ENCODE results near the gene CYP4A11.
"Not testable (repeated sequence)": the region's sequence is repeated elsewhere in the genome, so short reads cannot be mapped to it uniquely, and the experiment has no call there.

The CYP4A11 gene, protein sequence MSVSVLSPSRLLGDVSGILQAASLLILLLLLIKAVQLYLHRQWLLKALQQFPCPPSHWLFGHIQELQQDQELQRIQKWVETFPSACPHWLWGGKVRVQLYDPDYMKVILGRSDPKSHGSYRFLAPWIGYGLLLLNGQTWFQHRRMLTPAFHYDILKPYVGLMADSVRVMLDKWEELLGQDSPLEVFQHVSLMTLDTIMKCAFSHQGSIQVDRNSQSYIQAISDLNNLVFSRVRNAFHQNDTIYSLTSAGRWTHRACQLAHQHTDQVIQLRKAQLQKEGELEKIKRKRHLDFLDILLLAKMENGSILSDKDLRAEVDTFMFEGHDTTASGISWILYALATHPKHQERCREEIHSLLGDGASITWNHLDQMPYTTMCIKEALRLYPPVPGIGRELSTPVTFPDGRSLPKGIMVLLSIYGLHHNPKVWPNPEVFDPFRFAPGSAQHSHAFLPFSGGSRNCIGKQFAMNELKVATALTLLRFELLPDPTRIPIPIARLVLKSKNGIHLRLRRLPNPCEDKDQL

DNA sequence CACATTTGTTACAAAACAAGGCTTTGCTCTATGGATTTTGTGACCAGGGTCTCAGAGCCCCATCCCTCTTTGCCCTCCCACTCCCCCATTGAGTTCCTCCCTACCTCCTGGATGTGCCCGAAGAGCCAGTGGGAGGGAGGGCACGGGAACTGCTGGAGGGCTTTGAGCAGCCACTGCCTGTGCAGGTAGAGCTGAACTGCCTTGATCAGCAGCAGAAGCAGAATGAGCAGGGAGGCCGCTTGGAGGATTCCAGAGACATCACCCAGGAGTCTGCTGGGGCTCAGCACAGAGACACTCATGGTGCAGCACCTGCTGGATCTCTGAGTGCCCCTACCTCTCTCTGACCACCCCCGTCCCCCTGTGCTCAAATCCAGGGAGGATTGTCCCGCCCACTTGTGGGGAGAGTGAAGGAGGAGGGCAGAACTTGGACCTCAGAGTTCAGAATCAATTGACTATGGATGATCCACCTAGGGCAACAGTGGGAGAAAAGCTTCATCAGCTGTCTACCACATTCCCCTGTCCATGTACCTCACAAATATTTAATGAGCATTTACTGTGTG is at the start of gene CYP4A11:
TSS of gene CYP4A11 (minus strand) at position 342 of the 560 bp plus-strand sequence. CDS start at position 299, 43 bp downstream.
- no peak within 1 kb of the TSS for H3K27ac Mint-ChIP-seq

DNA sequence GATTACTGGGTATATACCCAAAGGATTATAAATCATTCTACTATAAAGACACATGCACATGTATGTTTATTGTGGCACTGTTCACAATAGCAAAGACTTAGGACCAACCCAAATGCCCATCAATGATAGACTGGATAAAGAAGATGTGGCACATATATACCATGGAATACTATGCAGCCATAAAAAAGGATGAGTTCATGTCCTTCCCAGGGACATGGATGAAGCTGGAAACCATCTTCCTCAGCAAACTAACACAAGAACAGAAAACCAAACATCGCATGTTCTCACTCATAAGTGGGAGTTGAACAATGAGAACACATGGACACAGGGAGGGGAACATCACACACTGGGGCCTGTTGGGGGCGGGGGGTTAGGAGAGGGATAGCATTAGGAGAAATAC is 49.3 kb upstream of the CYP4A11 start:
- H3K36me3 Mint-ChIP-seq (ENCODE audit: low read depth); H3K4me3 Mint-ChIP-seq; H3K27ac Mint-ChIP-seq; H3K9me3 Mint-ChIP-seq; H3K4me1 Mint-ChIP-seq (ENCODE audit: low read depth); DNase-seq (ENCODE audit: low spot score): not testable (repeated sequence)
- peaks cover 15% of the 10 kb centered on the region for H3K27me3 Mint-ChIP-seq (ENCODE audit: low read depth)

More for the DNA sequence above, at the start of gene CYP4A11:
- Mint-ChIP-seq H3K4me1 (ENCODE audit: low read depth) (no peaks in the 10 kb centered on the region), H3K27me3 (ENCODE audit: low read depth) (peaks cover 9% of the 10 kb centered on the region), H3K4me3 (no peak within 1 kb of the TSS), H3K9me3 (no peaks in the 10 kb centered on the region), H3K36me3 (ENCODE audit: low read depth) (no peaks in the 10 kb centered on the region)
- DNase-seq (ENCODE audit: low spot score), result no peak

DNA sequence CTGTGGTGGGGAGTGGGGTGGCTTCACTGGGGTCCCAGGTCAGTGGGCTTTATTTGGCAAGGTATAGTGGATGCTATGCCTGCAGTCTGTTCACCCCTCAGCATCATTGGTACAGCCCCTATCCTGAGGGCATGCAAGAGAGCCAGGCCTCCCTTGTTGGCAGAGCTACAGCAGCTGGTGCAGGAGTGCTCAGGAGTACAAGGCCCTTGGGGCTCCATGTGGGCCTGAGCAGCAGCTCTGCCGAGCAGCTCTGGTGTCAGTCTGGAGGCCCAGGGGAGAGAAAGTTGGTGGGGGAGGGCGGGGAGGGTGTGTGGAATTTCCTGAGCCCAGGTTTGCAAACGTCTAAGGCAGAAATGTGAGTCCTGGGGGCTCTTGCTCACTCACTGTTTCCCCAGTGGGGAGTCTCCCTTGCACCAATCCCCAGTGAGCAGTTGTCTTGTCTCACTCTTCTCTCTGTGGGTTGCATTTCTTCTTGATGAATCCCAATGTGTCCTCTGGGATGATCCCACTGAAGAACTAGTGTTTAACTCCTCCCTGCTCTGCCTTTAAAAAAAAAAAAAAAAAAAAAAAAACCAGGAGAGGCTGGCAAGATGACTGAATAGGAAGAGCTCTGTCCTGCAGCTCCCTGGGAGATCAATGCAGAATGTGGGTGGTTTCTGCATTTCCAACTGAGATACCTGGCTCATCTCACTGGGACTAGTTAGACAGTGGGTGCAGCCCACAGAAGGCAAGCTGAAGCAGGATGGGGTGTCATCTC is 42.7 kb upstream of the CYP4A11 start:
- no peak for DNase-seq (ENCODE audit: low spot score)
- H3K9me3 Mint-ChIP-seq, result no peaks in the 10 kb centered on the region
- H3K36me3 Mint-ChIP-seq (ENCODE audit: low read depth), result no peaks in the 10 kb centered on the region
- H3K27ac Mint-ChIP-seq, result no peak overlapping the region
- peaks cover 20% of the 10 kb centered on the region for H3K27me3 Mint-ChIP-seq (ENCODE audit: low read depth)
- H3K4me3 Mint-ChIP-seq, result no peak overlapping the region
- no peaks in the 10 kb centered on the region for H3K4me1 Mint-ChIP-seq (ENCODE audit: low read depth)

DNA sequence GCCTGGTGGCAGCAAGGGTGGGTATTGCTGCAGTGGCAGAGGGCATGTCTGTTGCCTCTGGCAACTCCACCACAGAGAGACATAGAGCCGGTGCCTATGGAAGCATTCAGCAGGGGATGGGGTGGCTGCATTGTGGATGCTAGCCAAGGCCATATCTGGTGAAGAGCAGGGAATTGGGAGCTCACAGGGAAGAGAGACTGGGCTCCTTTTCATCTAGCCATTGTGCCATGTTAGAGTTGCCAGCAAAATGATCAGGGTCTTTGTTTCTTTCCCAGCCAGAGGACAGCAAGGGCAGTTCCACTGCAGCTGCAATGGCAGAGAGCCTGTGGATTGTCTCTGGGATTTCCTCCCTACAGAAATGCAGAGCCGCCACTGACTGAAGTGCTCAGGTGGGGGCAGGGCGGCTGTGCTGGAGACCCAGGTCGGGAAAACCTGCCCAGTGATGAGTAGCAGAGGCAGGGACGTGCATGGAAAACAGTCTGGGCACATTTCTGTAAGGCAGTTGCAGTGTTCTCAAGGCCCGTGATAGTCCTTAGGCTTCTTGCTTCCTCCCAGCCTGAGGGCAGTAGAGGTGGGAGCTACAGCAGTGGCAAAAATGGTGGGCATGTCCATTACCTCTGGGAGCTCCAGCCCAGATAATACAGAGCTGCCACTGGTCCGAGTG is 42.0 kb upstream of the CYP4A11 start:
- Mint-ChIP-seq H3K9me3 (no peaks in the 10 kb centered on the region), H3K27me3 (ENCODE audit: low read depth) (peaks cover 18% of the 10 kb centered on the region), H3K27ac (no peak overlapping the region)

DNA sequence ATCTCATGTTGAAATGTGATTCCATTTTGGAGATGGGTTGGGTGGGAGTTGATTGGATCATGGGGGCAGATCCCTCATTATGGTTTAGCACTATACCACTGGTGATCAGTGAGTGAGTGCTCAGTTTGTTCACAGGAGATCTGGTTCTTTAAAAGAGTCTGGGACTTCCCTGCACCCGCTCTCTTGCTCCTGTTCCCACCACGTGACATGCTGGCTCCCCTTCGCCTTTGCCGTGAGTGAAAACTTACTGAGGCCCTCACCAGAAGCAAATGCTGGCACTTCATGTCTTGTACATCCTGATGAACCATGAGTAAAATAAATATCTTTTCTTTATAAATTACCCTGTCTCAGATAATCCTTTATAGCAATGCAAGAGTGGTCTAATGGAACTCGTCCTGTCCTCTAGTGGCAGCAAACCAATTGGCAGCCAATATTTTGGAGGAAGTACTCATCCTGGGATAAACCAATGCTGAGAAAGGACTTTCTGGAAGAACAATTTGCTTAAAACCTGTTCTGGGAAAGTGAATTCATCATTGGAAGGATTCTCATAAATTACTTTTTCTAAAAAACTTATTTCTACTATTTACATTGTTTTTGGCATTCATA is 27.8 kb upstream of the CYP4A11 start:
- Mint-ChIP-seq H3K9me3 (no peaks in the 10 kb centered on the region), H3K4me1 (ENCODE audit: low read depth) (no peaks in the 10 kb centered on the region), H3K36me3 (ENCODE audit: low read depth) (no peaks in the 10 kb centered on the region)

More for the DNA sequence above, 42.0 kb upstream of the CYP4A11 start:
- Mint-ChIP-seq H3K4me1 (ENCODE audit: low read depth) (no peaks in the 10 kb centered on the region), H3K4me3 (no peak overlapping the region), H3K36me3 (ENCODE audit: low read depth) (no peaks in the 10 kb centered on the region)
- DNase-seq (ENCODE audit: low spot score), result no peak

DNA sequence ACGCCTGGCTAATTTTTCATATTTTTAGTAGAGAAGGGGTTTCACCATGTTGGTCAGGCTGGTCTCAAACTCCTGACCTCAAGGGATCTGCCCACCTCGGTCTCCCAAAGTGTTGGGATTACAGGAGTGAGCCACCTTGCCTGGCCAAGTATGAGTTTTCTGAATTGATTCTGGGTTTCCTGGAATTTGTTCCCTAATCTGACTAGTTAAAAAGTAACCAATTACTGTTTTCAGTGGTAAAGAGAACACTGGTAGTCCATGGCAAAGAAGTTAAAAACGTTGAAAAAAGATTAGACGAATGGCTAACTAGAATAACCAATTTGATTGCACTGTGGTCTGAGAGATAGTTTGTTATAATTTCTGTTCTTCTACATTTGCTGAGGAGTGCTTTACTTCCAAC is 21.0 kb upstream of the CYP4A11 start:
- H3K9me3 Mint-ChIP-seq; H3K36me3 Mint-ChIP-seq (ENCODE audit: low read depth); H3K4me3 Mint-ChIP-seq; H3K27ac Mint-ChIP-seq; DNase-seq (ENCODE audit: low spot score); H3K4me1 Mint-ChIP-seq (ENCODE audit: low read depth): not testable (repeated sequence)
- H3K27me3 Mint-ChIP-seq (ENCODE audit: low read depth), result peaks cover 12% of the 10 kb centered on the region

More for the DNA sequence above, 27.8 kb upstream of the CYP4A11 start:
- Mint-ChIP-seq H3K27ac (no peak overlapping the region), H3K4me3 (no peak overlapping the region), H3K27me3 (ENCODE audit: low read depth) (peaks cover 19% of the 10 kb centered on the region)
- DNase-seq (ENCODE audit: low spot score), result no peak

DNA sequence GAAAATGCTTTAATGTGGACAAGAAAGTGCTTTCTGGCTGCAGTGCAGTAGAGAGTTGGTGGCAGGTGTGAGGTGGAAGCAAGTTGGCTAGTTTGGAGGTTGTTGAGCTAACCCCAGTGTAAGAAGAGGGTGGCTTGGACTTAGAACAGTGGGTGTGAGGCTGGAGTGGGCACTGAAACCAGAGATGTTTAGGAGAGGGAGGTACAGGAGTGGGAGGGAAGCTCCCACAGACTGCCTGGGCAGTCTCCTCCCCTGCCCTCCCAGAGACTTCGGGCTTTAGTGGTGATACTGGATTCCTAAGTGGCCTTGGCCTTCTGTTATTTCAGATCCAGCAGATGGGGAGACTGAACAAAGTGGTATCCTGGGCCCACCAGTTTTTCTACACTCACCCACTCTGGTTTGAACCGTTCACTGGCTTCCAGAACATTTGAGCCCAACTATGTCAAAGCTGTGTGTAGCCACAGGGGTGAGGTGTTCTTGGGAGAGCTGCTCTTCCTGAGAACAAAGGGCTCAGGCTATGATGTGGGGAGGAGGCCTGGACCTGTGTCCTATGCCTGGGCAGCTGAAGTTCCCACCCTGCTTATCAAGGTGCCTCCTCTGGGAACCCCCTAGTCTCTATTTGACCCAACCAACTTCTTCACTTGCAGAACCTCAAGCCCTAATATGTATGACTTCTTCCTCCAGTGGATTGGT is 19.9 kb upstream of the CYP4A11 start:
- no peak overlapping the region for H3K4me3 Mint-ChIP-seq
- H3K27ac Mint-ChIP-seq, result no peak overlapping the region
- no peaks in the 10 kb centered on the region for H3K4me1 Mint-ChIP-seq (ENCODE audit: low read depth)
- peaks cover 12% of the 10 kb centered on the region for H3K27me3 Mint-ChIP-seq (ENCODE audit: low read depth)
- no peaks in the 10 kb centered on the region for H3K9me3 Mint-ChIP-seq
- DNase-seq (ENCODE audit: low spot score), result no peak
- H3K36me3 Mint-ChIP-seq (ENCODE audit: low read depth), result no peaks in the 10 kb centered on the region

DNA sequence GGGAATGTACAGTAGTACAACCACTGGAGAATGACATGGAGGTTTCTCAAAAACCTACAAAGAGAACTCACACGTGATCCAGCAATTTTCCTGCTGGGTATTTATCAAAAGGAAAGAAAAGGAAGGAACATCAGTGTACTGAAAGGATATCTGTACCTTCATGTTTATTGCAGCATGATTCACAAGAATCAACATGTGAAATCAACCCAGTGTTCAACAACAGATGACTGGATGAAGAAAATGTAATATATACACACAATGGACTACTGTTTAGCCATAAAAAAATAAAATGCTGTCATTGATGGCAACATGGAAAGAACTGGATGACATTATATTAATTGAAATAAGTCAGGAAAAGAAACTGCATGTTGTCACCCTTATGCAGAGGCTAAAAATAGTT is 19.0 kb upstream of the CYP4A11 start:
- H3K9me3 Mint-ChIP-seq, result no peaks in the 10 kb centered on the region
- no peak overlapping the region for H3K4me3 Mint-ChIP-seq
- no peaks in the 10 kb centered on the region for H3K4me1 Mint-ChIP-seq (ENCODE audit: low read depth)
- no peak for DNase-seq (ENCODE audit: low spot score)
- no peaks in the 10 kb centered on the region for H3K36me3 Mint-ChIP-seq (ENCODE audit: low read depth)
- H3K27me3 Mint-ChIP-seq (ENCODE audit: low read depth), result peaks cover 12% of the 10 kb centered on the region
- no peak overlapping the region for H3K27ac Mint-ChIP-seq

DNA sequence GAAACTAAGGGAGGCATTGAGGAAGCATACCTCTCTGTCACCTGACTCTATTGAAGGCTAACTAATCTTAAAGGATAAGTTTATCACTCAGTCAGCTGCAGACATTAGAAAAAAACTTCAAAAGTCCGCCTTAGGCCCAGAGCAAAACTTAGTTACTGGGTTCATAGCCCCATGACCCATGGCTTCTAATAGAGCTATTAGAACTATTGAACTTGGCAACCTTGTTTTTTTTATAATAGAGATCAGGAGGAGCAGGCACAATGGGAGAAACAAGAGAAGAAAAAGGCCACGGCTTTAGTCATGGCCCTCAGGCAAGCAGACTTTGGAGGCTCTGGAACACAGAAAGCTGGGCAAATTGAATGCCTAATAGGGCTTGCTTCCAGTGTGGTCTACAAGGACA is 13.8 kb upstream of the CYP4A11 start:
- not testable (repeated sequence) for H3K4me3 Mint-ChIP-seq; H3K9me3 Mint-ChIP-seq; H3K27ac Mint-ChIP-seq; H3K4me1 Mint-ChIP-seq (ENCODE audit: low read depth); DNase-seq (ENCODE audit: low spot score); H3K27me3 Mint-ChIP-seq (ENCODE audit: low read depth); H3K36me3 Mint-ChIP-seq (ENCODE audit: low read depth)

DNA sequence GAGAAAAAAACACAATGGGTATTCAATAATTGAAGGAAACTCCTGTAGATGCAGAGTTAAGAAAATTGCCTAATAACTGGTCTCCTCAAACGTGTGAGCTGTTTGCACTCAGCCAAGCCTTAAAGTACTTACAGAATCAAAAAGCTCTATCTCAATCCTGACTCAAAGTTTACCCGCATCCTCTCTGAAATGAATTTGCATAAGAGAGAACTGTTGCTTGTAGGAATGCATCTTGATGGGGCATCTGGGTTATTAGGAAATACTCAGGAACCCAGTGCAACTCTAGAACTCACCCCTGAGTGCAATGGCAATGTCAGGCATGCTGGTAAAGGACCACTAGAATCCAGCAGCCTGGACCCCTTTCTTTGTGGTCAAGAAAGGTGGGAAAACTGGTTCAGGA is 12.6 kb upstream of the CYP4A11 start:
- H3K36me3 Mint-ChIP-seq (ENCODE audit: low read depth); DNase-seq (ENCODE audit: low spot score); H3K27me3 Mint-ChIP-seq (ENCODE audit: low read depth); H3K27ac Mint-ChIP-seq; H3K9me3 Mint-ChIP-seq; H3K4me3 Mint-ChIP-seq: not testable (repeated sequence)
- H3K4me1 Mint-ChIP-seq (ENCODE audit: low read depth), result peaks cover 12% of the 10 kb centered on the region

DNA sequence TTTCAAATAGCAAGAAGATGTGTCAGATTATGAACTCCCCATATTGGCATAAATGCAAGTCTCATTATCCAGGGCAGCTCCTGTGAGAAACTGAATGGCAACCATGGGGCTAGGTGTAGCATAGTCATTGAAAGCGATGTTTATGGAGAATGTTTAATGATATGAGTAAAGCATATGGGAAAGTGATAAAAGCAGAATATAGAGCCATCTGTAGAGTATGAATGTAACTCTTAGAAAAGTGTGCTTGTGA is 8.1 kb upstream of the CYP4A11 start:
- not testable (repeated sequence) for H3K27ac Mint-ChIP-seq
- peaks cover 14% of the 10 kb centered on the region for H3K4me1 Mint-ChIP-seq (ENCODE audit: low read depth)

DNA sequence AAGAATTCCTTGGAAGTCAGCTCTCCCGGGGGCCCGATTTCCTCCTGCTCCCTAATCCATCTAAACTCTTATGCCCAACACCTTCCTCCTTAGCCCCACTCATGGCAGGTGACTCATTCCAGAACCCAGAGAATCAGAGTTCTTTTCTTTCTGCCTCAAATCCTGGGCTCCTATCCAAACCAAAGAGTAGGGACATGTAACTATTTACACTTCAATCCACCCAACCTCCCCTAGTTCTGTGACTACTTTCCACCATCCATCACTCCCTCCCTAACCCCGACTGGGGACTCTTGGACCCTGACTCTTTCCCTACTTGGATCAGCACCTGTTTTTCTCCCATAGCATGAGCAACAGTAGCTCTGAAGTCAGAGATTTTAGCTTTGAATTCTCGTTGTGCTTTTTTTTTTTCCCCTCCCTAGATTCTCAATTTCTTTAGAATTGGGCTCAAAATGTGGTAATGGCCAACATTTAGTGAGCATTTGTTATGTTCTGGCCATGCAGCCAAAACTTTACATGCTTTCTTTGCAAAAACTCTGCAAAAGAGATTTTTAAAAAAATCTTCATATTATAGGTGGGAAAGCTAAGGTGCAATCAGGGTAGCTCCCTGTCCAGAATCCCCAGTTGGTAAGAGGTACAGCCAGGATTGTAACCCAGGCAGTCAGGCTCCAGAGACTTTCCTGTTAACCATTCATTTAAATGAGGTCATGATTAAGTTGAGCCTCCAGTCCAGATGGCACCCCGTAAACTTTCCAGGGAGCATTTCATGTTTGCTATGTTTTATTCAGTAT is 7.5 kb upstream of the CYP4A11 start:
- peaks cover 14% of the 10 kb centered on the region for H3K4me1 Mint-ChIP-seq (ENCODE audit: low read depth)
- DNase-seq (ENCODE audit: low spot score), result no peak
- no peak overlapping the region for H3K4me3 Mint-ChIP-seq
- H3K27ac Mint-ChIP-seq, result no peak overlapping the region
- no peaks in the 10 kb centered on the region for H3K9me3 Mint-ChIP-seq
- H3K27me3 Mint-ChIP-seq (ENCODE audit: low read depth), result peaks cover 7% of the 10 kb centered on the region
- H3K36me3 Mint-ChIP-seq (ENCODE audit: low read depth), result no peaks in the 10 kb centered on the region

More for the DNA sequence above, 8.1 kb upstream of the CYP4A11 start:
- H3K9me3 Mint-ChIP-seq; H3K36me3 Mint-ChIP-seq (ENCODE audit: low read depth); H3K27me3 Mint-ChIP-seq (ENCODE audit: low read depth); H3K4me3 Mint-ChIP-seq; DNase-seq (ENCODE audit: low spot score): not testable (repeated sequence)

All from T-helper 2 cell treated with Interferon-gamma antibody and Interleukin-4, amounts not matched to agents 5 μg/mL and 100 μg/mL, for 36 hours (primary cell).